SH-SY5Y (cell line): ENCODE measurements around the gene ETV1.

Source experiments
- GATA2 ChIP-seq: IDR thresholded peaks from 2 replicates; pipeline ENCODE4 v1.6.1; 2011; ENCODE audit warnings: mild to moderate bottlenecking, low read depth, low read length
- GATA3 ChIP-seq: IDR thresholded peaks from 2 replicates; pipeline ENCODE4 v1.6.1; 2011; ENCODE audit warnings: low read depth, mild to moderate bottlenecking, low read length, moderate library complexity

The ETV1 gene

DNA sequence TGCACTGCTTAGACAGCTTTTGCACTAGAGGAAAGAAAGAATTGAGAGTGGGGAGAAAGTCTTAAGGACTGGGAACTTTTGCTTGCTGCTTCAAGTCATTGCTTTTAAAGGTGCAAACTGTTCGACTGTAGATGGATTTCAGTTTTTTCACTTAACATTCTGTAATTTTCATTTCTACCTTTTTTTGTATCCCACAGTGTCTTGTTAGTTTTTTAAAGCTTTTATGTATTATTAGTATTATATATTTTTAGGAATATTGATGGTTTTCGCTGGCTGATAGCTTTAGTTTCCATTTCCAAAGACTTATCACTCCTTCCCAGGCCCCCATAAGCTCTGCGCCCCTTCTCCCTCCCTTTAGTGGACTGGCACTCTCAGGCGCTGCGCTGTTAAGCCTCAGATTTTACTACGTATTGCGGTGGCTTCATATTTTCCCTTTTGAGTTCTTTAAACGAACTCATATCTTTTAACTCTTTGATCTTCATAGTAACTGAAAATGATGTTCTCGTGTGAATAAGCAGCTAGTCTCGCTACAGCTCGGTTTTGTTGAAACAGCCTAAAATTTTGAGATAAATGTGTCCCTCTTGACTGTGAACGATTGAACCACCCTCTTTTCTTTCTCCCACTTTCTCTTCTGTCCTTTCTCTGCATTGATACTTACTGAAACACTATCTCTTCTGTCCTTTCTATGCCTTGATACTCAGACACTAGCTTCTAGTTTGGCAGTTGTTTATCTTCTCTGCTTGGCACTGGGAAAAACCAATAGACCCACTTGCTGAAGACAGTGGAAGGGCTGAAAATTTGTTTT, 2.5 kb upstream of the ETV1 start:
- TF ChIP-seq GATA3 = no peak

DNA sequence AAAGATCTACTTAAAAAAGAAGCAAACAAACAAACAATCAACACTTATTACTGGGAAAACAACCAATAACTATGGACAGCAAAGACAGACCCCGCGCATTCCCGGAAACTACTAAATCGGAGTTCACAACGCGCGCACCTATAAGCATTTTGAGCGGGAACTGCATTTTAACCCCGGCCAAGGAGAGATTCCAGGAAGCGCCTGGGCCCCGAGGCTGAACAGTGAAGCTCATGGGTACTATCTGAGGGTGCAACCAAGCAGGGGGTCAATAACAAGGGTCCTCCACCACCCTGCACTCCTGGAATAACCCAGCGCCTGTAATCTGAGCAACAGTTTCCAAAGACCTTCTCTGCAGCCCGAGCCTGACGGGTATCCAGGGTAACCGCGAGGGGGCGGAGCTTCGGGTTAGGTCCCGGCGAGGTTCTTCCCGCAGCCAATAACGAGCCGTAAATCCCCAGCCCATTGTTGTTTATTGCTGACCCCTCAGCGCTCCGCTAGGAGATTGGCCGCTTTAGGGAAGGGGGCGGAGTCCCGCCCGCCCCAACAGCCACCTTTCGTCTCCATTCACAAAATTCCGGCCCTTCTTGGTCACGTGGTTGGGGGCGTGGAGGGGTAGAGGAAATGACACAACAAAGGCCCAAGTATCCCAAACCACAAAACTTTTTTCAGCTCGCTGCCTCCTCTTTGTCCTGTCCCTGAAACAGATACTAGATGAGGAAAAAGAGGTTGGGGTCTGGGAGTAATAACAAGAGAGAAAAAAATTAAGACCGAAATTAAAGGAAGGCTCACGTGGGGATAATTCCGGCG, 1.7 kb upstream of the ETV1 start:
- TF ChIP-seq GATA2 (no peak), GATA3 (no peak)

DNA sequence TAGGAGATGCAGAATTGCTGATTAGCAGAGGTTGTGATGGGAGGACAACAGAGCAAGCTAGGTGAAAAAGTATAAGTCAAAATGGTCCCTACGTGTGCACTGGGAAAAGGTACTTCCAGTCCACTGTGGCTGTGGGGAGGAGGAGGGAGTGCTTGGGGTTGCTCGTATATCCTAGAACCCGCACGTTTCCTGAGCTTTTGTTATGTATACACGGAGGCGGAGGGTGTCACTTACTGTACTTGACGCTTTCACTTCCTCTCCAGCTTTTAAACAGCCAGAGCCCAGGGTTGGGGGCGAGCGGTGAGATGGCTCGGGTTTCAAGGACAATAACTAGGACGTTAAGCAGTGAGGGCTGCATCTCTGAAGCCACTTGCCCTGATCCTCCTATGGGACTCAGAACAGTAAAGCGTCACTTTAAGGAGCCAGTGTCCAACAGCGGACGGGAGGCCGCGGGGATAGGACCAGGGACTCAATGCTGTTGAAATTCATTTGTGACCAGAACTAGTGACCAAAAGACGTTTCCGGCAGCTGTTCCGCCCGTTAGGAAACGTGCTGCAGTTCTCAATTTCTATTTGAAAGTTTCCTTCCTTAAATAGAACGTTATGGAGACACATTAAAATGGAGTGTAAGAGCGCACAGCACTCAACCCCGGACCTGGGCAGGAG, 985 bp upstream of the ETV1 start:
- no peak for TF ChIP-seq GATA3
- no peak for TF ChIP-seq GATA2

DNA sequence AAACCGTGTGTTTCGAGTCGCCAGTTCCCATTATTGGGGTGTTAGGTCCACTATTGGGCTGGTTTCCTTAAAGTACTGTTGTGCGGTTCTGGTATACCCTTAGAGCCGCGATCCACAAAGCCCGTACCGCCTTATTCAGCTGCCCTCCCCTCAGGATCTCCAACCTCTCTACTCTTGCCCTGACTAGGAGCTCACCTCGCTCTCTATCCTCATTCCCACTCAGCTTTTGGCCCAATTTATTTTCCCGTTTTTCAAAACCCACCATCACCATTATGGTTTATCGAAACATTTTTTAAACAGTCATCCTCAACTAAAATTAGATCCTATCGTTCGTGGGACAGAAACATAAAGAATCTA, 461 bp upstream of the ETV1 start:
- TF ChIP-seq GATA2 (no peak), GATA3 (no peak)

DNA sequence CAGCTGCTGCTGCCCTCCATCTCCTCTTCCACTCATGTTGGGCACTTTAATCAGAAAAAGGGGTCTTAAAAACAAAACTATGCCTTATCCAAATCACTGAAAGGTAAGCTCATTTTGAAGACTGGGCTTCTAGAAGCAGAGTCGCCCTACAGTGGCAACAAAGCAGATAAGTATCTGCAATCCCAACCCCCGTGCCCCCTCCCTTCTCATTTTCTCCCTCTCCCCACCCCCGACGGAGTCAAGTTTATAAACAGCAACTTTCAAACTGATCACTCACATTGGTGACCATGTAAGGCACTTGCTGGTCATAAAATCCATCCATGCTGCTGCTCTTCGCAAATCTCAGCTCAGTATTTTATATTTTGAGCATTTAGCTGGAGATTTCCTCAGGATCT, 738 bp downstream of the ETV1 start:
- TF ChIP-seq GATA2 (no peak), GATA3 (0 out of 2 replicates have a peak, but pooled peaks have one; percentile 18)

DNA sequence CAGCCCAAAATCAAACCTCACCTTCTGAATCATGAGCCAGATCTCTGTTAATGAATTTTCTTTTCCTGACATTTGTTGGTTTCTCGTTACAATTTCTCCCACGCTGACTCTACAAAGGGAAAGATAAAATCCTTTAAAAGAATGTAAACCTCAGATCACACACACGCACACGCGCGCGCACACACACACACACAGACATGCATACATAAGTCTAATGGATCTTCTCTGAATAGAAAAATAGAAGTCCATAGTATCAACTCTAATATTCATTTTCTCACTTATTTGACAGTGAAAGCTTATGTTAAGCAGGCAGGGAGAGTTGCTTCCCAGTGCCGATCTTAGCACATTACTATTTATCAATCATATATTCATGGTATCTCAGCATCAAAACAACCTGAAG, 1.4 kb downstream of the ETV1 start:
- TF ChIP-seq GATA2 (no peak), GATA3 (no peak)

DNA sequence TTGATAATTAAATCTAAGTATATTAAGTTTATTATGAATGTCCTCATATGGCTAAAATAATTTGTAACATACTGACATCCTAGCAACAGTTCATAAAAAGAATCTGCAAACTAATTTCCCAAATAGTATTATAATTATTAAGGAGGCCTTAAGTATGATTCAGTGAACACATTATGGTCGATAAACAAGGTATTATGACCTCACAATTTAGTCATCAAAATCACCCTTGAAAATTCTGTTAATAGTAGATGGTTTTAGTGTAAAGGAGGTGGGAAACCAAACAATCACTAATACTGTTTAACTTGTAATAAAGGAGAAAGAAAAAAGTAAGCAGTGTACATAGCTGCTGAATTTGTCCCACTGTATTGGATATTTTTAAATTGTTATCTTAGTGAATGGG, 2.1 kb downstream of the ETV1 start:
- TF ChIP-seq GATA2 (no peak), GATA3 (no peak)

DNA sequence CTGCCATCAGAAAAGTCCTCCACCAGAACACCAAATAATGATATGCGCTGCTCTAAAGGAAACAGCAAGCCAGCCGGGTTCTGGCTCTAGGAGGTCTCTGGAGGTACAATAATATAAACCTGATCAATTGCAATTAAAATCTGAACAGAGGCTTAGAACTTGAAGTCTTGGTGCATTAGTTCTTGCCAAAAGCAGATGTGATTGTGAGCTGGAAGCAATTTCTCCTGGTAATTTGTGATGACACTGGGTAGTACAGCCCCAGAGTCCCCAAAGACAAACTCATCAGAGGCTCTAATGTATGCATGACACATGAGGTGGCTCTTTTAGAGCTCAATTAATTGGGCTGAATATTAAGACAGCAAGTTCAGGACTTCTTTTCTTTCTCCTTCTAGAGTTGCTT, 3.3 kb downstream of the ETV1 start:
- no peak for TF ChIP-seq GATA3
- no peak for TF ChIP-seq GATA2

DNA sequence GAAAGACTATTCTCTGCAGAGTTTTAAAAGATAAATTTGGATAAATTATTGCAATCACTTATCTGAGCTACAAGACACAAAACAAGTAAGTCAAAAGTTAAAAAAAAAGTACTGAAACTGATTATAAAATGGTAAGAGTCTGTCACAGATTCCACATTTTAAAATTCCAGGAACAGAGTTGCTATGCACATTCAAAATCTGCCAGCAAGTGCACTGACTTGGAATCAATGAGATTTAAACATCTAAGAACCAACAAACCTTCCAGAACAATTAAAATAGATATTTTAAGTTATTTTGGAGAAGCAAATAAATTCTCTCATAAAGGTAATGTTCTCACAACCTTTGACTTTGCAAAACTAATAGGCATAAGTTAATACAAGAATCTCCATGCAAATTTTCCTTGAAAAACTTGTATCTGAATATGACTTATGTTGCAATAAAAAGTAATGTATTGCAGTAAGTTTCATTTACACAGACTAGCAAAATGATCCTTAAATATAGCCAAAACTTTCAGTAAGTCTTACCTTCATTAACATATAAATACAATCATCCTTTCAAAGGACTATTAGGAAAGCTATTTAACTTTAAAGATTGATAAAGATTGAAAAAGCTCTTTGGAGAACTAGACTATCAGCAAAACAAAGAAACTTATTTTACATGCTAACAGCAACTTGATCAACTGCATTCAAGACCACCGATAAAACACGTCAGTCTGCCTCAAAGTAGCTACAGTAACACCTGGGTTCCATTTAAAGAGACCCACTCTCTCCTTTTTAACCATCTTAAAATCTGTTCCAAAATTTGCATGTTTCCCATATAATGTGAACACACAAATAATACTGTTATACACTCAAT, 4.4 kb downstream of the ETV1 start:
- TF ChIP-seq GATA3 = no peak
- TF ChIP-seq GATA2 = no peak

DNA sequence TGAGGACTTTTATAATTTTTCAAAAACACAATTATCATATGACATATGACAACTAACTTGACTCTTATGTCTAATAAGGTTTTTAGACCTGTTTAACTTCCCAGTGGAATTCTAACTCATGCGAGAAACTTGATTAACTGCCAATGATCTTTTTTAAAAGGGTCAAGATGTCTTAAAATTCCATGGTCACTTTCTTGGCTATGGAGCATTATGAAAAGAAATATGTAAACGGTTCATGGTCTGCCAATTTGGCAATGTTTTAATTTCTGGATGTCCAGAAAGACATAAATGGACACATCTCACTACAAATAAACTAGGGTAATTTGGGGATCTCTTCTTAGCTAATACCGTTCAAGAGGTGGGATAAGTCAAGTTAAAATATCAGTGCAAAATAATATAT, 5.4 kb downstream of the ETV1 start:
- TF ChIP-seq GATA2 (no peak), GATA3 (no peak)

DNA sequence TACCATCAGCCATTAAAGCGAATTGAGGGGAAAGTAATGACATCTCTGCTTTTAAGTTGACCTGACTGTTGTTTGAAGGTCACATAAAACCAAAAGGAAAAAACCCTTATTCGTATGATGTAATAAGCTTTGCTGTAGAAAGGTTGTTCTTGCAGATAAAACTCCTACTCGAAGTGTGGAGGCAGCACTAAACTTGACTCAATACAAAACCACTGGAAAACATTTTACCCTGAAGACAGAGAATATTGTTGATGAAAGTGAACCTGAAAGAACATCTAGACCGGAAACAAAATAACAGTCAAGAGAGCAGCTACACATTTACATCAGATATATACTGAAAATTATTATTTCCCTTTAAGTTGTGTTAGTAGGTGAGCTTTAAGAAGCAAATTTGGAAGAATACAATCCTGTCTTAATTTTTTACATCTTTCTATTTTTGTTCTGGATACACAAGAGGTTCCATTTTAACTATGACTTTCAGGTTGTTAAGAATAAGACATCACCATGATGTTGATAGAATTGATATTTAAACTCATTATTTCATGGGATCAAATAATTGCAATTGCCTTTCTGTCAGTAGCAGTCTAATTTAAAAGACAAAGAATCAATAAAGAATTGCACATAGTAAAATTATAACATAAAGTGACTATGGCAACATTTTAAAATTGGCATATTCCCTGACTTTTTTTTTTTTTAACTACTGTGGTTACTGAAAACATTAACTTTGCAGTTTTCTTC, 6.4 kb downstream of the ETV1 start:
- no peak for TF ChIP-seq GATA2
- no peak for TF ChIP-seq GATA3

DNA sequence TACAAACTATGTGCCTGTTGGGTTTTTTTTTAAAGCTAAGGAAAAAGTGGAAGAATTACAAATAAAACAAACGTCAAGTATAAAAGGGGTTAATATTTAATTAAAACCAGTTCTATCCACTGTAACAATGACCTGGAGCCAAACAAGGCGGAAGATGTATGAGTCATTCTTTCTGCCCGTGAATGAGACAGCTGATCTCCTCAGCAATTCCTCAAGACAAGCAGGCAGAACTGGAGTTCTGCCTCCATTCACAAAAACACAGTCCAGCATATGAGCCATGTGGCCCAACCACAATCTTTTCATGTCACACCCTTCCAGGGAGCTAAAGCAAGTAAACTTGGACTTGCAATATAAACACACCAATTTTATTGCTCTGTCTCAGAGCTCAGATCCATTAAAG, 8.4 kb downstream of the ETV1 start:
- TF ChIP-seq GATA3 (no peak), GATA2 (no peak)

DNA sequence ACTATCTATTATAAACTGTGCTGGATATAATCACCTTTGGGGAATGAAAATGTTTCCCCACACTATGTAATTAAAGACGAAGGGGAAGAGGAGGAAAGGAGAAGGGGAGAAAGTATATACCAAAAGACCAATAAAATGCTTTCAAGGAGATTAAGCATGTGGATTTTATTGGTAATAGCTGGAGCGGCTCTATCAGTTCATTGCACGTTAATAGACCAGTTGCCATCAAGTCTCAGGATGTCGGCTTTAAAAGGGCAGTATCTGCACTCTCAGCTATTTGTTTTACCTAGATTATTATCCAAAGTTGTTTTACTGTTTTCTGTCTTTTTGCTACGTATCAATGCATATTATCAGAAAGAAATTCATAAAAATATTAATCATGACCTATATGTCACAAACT, 9.0 kb downstream of the ETV1 start:
- TF ChIP-seq GATA2 = no peak
- no peak for TF ChIP-seq GATA3
